Myocyte (in vitro differentiated cells): ENCODE measurements around the gene PITPNC1. TPM values are rescaled to one million over a fixed set of nuclear protein-coding genes. Genes with fewer than 3 reads are reported as not detected.

Experiments used
- DNase-seq: peaks from one replicate; pipeline ENCODE4 v3.0.0-alpha.2; 2012; ENCODE audit warnings: low read depth
- total RNA-seq: library from RNA; depleted of rRNA; stranded (reverse); fragments of >200 nt; gene quantifications from 2 replicates; pipeline ENCODE4 v1.2.3, GENCODE V29; 2014

The PITPNC1 gene
- total RNA-seq, 1 donor from 2014 or later = 3.8 TPM

GRCh38 chr17:67433248-67433924 is 56.3 kb downstream of the PITPNC1 start:
- no peak for DNase-seq

GRCh38 chr17:67434061-67434525 is 57.0 kb downstream of the PITPNC1 start:
- no peak for DNase-seq

DNA sequence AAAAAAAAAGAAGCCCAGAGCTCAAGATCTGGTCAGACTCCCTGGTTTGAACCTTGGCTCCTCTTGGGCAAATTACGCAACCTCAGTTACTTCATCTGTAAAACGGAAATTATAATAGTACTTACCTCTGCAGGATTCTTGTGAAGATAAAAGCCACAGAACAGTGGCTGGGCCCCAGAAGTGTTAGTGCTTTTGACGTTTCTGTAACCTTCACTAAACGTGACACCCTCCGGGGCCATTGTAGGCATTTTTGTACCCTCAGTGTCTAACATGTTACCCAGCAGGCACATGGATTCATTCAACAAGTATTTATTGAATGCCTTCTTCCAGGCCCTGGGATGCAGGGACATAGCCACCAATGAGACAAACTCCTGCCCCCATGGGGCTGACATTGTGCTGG is 58.0 kb downstream of the PITPNC1 start:
- no peak for DNase-seq

- DNase-seq = no peak
Measured at GRCh38 chr17:67435786-67436185, 58.7 kb downstream of the PITPNC1 start.

DNA sequence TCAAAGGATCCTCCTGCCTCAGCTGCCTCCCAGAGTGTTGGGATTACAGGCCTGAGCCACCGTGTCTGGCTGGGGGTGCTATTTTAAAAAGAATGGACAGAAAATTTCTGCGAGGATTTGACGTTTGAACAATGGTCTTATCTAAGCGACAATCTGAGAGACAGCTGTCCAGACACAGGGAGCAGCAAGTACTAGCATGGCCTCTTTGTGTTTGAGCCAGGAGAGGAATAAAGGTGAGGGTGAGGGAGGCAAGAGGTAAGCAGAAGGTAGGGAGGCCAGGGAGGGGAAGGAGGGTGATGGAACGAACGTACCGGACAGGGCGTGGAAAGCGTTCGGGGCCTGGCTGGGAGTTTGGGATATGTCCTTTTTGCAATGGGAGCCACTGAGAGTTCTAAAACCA is 59.2 kb downstream of the PITPNC1 start:
- no peak for DNase-seq

GRCh38 chr17:67438667-67439066 is 61.6 kb downstream of the PITPNC1 start:
- no peak for DNase-seq

DNA sequence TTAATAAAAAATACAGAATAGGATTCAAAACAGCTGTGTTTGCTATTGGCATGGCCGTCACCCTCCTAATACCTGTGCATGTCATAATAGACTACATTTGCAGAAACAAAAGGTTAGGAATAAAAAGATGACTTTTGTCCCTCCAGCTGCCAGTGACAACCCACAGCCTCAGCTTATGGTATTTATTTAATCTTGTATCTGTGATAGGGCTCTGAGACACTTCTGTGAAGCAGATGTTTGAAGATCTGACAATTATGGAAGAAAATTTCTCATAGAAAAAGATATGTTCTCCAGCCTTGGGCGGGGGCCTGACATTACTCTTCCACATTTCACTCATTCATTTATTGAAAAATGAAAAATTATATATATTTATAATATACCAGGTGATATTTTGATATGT is 62.2 kb downstream of the PITPNC1 start:
- no peak for DNase-seq

- no peak for DNase-seq
Measured at GRCh38 chr17:67440277-67441051, 63.4 kb downstream of the PITPNC1 start.

DNA sequence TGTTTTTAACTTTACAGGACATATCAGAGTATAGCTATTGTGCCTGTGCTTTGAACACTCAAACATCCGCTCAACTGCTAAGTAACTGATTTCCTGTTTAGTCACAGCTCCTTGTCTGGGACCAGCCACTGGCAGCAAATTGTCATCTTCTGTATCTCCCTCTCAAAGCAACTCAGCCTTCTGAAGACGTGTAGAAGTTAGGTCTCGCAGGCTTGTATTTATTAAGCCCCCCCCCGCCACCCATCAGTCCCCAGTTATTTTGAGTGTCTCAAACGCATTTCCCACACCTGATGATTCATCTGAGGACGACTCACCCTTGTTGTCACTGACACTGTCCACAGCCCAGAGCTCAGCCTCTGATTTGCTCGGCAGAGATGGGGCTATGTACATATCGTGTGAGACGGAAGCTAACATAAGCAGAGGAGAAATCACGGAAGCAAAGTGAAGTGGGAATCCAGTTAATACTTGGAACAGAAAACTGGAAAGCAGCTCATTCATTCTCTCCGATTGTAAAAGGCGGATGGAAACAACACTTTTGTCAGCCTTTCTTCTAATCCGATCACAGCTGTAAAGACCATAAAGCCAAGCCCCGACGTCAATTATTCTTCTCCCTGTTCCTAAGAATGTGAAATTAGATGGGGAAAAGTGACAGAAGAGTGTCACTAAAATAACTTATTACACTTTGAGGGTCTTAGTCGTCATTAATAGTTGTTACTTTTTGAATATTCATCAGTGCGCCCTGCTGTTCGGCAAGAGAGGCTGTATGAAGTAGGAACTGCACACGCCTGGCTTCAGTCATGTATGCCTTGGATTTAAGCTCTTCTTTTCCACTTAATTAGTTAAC is 64.2 kb downstream of the PITPNC1 start:
- DNase-seq = peak; percentile 74

DNA sequence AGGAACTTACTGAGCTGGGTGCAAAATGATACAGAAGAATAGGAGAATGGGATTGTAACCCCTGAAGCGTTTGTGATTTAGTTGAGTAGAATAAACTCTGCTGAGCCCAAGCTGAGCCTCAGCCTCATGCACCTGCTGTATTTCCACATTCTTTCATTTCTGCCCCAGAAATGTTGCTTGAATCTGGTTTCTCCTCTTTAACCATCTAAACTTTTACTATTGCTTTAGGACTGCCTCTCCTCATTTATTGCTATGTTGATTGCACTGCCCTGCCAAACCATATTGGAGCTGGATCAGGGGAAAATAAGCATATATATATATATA is 64.8 kb downstream of the PITPNC1 start:
- DNase-seq = no peak

DNA sequence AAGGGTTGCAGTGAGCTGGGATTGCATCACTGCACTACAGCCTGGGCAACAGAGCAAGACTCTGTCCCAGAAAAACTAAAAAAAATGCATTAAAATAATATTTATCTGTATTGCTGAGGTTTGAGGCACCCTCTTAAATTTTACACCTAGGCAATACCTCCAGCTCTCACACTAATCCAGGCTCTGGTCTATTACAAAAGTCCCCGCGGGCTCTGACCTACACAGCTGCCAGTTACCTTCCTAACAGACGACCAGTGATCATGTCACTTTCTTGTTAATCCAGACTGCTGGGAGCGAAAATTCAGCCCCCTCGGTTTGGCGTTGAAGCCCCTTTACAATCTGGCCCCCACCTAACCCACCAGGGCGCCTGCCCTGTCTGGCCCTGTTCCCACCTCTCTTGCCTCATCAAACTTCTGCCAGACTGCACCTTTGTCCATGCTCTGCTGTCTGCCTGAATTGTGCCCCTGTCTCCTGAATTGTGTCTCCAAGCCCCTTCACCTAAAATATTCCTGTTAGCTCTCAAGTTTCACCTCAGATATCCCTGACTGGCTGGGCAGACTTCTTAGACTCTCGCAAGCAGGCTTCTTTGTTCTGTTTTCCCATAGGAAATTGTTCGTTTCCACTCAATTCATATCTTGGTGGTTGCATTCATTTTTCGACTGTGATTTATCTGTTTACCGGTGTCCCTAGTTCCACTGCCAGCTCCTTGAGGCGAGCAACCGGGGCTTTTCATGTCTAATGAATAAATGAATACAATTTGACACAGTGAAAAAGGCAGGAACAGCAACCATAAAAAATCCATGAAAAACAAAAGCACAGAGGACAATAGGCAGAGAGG is 65.9 kb downstream of the PITPNC1 start:
- DNase-seq = no peak

DNA sequence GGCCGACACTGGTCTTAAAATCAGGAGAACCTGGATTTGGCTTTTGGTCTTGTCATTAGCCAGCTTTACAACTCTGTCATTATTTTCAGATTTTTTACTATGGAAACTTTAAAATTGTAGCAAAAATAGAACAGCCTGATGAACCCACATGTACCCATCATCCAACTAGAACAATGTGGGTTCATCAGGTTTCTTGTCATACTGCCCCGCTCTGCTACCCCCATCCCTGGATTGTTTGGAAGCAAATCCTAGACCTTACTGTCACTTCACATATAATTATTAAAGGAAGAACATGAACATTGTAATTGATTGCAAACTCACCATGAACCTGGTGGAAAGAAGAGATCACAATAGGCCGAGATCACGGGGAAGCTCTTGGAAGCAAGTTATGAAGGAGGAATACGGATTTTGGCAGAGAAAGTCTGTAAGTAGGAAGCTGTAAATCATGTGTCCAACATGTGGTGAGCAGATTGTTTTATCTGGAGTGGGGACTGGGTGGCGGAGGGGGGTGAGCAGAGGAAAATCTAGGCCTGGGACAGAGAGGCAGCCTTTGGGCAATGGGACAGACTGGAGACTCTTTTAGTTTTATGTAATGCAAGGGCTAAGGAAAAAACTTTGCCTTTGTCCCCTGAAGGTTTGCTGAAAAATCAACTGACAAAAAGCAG is 67.0 kb downstream of the PITPNC1 start:
- DNase-seq = peak; percentile 29

- no peak for DNase-seq
Measured at GRCh38 chr17:67448449-67448848, 71.4 kb downstream of the PITPNC1 start.

DNA sequence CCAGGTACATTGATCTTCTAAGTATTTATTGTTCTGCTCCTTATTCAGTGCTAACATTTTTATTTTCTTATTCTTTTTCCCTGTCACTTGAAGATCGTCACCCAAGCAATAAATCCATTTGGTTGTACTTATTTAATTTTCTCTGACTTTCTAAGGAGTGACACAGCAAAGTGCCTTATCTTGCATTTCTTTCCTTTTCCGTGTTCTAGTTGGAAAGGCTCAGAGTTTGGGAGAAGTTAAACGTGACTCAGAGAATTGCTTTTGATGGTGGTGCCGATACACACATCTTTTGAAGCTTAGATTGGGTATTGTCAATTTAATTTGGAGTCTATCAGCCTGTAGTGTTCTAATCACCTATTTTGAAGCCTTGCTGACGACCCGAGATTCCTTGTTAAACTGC is 72.0 kb downstream of the PITPNC1 start:
- DNase-seq = no peak

DNA sequence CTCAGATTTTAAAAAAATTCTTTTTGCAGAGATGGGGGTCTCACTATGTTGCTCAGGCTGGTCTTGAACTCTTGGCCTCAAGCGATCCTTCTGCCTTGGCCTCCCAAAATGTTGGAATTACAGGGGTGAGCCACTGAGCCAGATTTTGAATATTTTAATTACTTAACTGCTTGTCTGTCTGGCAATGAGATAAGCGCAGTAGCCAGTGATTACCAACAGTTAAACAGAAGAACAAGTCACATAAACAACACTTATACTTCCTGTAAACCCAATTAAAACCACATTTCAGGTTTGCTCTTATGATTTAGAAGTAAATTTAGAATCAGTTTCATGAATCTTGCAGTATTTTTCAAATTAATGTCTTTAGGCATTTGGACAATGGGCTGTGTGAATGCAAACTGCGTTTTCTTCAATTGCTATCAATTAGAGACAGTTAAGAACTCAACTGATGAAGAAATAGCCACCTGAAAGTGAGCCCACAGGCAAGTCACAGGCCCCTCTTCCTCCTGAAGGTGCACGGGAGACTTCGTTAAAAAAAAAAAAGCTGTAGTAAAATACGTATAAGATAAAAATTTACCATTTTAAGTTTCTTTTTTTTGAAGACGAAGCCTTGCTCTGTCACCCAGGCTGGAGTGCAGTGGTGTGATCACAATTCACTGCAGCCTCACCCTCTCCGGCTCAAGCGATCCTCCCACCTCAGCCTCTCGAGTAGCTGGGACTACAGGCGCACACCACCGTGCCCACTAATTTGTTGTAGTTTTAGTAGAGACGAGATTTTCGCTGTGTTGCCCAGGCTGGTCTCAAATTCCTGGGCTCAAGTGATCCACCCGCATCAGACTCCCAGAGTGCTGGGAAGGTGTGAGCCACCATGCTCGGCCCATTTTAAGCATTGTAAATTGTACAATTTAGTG is 73.0 kb downstream of the PITPNC1 start:
- no peak for DNase-seq

DNA sequence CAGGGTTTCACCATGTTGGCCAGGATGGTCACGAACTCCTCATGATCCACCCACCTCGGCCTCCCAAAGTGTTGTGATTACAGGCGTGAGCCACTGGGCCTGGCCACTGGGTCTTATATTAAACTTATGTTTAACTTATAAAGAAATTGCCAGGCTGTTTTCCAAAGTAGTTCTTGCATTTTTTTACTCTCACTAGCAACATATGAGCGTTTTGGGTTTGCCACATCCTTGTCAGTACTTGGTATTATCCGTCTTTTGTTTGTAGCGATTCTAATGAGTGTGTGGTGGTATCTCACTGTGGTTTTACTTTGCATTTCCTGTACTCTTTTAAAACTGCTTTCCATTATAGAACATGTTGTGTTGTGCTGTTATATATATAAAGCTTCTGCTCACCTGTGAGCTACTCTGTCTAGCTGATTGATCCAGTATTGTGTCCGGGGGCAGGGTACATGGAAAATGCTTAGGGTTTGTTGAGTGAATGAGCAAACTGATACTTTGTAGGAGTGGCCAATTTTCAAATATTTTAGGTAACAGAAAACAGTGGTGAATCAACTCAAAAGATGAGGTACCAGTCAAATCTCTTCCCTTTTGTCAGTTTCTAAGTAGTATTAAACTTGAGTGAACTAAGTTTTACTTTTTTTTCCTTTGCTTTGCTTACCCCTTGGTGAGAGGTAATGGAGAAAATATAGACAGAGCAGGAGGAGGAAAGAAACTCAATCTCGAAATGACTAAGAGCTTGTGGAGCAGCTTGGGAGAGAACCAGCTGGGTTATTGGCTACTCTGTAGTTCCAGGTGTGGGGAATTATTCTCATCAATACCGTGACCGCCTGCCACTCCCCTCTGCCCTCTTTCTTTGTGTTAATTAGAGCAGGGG is 75.8 kb downstream of the PITPNC1 start:
- no peak for DNase-seq

GRCh38 chr17:67456103-67456502 is 79.0 kb downstream of the PITPNC1 start:
- no peak for DNase-seq

DNA sequence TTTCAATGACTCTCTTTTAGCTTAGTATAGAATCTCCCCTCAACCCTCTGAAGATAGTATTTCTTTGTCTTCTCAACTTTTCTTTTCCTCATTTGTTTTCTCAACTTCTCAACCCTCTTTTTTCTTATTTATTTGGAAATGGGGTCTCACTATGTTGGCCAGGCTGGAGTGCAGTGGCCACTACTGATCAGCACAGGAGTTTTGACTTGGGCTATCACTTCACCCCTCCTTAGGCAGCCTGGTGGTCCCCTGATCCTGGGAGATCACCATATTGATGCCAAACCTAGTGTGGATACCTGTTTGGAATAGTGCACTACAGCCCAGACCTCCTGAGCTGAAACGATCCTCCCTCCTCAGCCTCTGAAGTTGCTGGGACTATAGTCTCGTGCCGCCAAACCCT is 79.8 kb downstream of the PITPNC1 start:
- no peak for DNase-seq
